Uterus (tissue), 4 donors: Measurements from ENCODE around the gene FBLN1. TPM values are rescaled to one million over a fixed set of nuclear protein-coding genes. Genes with fewer than 3 reads are reported as not detected.

ENCODE experiments used
- DNase-seq, 2 donors: peaks; one replicate each; pipeline ENCODE4 v3.0.0-alpha.2; 2019 to 2020
- H3K27ac ChIP-seq, 2 donors: fragments of 200-600 bp; sonication (generic); 1 replicate in 1 of 2; 2 replicates in 1 of 2; pipeline ENCODE4 v1.5.1; 2016 to 2018
- H3K27me3 ChIP-seq, 2 donors: fragments of 200-600 bp; sonication (generic); one replicate each; pipeline ENCODE4 v1.5.1; 2018 to 2019; ENCODE audit warnings: control low read depth in 1 of 2
- H3K36me3 ChIP-seq, 2 donors: fragments of 200-600 bp; sonication (generic); one replicate each; pipeline ENCODE4 v1.5.1; 2019; ENCODE audit warnings: control low read depth in 1 of 2
- H3K4me1 ChIP-seq, 2 donors: fragments of 200-600 bp; sonication (generic); one replicate each; pipeline ENCODE4 v1.5.1; 2018 to 2019; ENCODE audit warnings: control low read depth in 1 of 2
- H3K4me3 ChIP-seq, 2 donors: fragments of 200-600 bp; sonication (generic); 1 replicate in 1 of 2; 2 replicates in 1 of 2; pipeline ENCODE4 v1.5.1; 2018 to 2019; ENCODE audit warnings: mild to moderate bottlenecking in 1 of 2
- H3K9me3 ChIP-seq, 2 donors: fragments of 200-600 bp; sonication (generic); one replicate each; pipeline ENCODE4 v1.5.1; 2019; ENCODE audit warnings: control low read depth in 1 of 2
- CTCF ChIP-seq, 4 experiments: fragments of 200-600 bp in 2 of 4; fragments of 450-650 bp in 2 of 4; sonication (generic) in 2 of 4; IDR thresholded peaks; one replicate each; pipeline ENCODE4 v1.5.1; 2016 to 2019; ENCODE audit warnings: antibody characterized with exemption in 4 of 4, mild to moderate bottlenecking in 2 of 4, moderate library complexity in 1 of 4
- POLR2A ChIP-seq, 2 donors: fragments of 450-650 bp; IDR thresholded peaks; one replicate each; pipeline ENCODE4 v1.6.1; 2016; ENCODE audit warnings: antibody characterized with exemption in 2 of 2, mild to moderate bottlenecking in 1 of 2, moderate library complexity in 1 of 2
- intact Hi-C: fragments of 100-400 bp; cut with DNase I; formaldehyde crosslinking; loops from one replicate; pipeline ENCODE4 v1.15.1; 2023; ENCODE audit warnings: low total_unique reads
- total RNA-seq, 4 donors: library from RNA; depleted of rRNA in 3 of 4; stranded (reverse); fragments of >200 nt in 3 of 4; gene quantifications; one replicate each; pipeline versions ENCODE4 v1.1.0 to v1.2.4, GENCODE V29; 2014 to 2023
- donor health status: DM: yes; HTN: yes; CAD: no.

The FBLN1 gene
- total RNA-seq, 4 donors from 2014 or later = 388 to 644 (median 479) TPM

GRCh38 chr22:45497351-45498145 is 5.1 kb upstream of the FBLN1 start:
- intact Hi-C loops = no loop called here
- H3K4me3 ChIP-seq = no peak overlapping the region
- H3K9me3 ChIP-seq = no peaks in the 10 kb centered on the region
- no peak for TF ChIP-seq POLR2A (IDR thresholded peaks at IDR 0.05)
- no peak for TF ChIP-seq CTCF (IDR thresholded peaks at IDR 0.05)
- H3K4me1 ChIP-seq = peaks cover 0 to 4% of the 10 kb centered on the region in 2 donors
- H3K36me3 ChIP-seq = no peaks in the 10 kb centered on the region
- H3K27ac ChIP-seq = peak overlapping the region; percentile 67 to 68
- DNase-seq = peak in 1 of 2 donors; percentile 54
- no peaks in the 10 kb centered on the region for H3K27me3 ChIP-seq

GRCh38 chr22:45499746-45500145 is 2.9 kb upstream of the FBLN1 start:
- no peak overlapping the region for H3K4me3 ChIP-seq
- no peaks in the 10 kb centered on the region for H3K36me3 ChIP-seq
- no peaks in the 10 kb centered on the region for H3K9me3 ChIP-seq
- TF ChIP-seq CTCF (IDR thresholded peaks at IDR 0.05) (no peak), POLR2A (IDR thresholded peaks at IDR 0.05) (no peak)
- H3K4me1 ChIP-seq = peaks cover 0 to 8% of the 10 kb centered on the region in 2 donors
- H3K27me3 ChIP-seq = no peaks in the 10 kb centered on the region
- peak; percentile 64 to 73 for DNase-seq
- H3K27ac ChIP-seq = peak overlapping the region; percentile 67 to 68
- intact Hi-C loops = no loop called here

DNA sequence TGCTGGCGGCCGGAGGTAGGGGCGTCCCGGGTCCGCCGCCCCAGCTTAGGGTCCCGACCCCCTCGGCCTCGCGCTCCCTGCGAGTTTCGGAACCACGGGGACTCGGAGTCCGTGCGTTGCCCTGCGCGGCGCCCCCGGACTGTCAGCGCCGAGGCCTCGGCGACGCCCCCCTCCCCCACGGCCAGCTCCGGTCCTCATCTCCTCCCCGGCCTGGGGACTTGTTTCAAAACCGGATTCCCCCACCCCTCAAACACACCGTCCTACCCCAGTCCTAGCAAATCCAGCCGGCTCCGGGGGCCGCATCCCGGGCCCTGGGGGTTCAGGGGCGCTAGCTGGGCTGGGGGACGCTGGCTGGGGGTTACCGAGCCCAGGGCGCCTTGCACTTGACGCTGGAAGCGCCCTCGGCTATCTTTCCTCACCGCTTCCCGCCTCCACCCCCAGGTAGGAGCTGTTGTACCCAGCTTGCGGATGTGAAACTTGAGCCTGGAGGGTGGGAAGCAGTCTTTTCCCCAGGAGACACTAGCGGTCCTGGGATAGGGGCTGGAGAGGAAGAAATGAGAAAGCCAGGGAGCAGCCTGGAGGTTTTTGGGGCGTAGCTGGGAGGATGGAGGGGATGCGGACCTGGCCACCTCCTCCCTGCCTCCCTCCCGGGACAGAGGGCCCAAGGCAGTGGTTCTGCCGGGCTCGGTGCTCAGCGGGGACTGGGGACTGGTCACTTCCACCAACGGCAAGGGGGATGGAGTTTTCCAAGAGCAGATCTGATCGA is 550 bp downstream of the FBLN1 start:
- H3K27ac ChIP-seq = peak overlapping the region; percentile 88 to 91
- H3K36me3 ChIP-seq = no peaks in the 10 kb centered on the region
- no peaks in the 10 kb centered on the region for H3K27me3 ChIP-seq
- TF ChIP-seq CTCF (IDR thresholded peaks at IDR 0.05) (no peak), POLR2A (IDR thresholded peaks at IDR 0.05) (no peak)
- H3K9me3 ChIP-seq = no peaks in the 10 kb centered on the region
- no peak for DNase-seq
- intact Hi-C loops = no loop called here
- H3K4me1 ChIP-seq = peaks cover 0 to 8% of the 10 kb centered on the region in 2 donors
- H3K4me3 ChIP-seq = peak overlapping the region; percentile 64 to 66

DNA sequence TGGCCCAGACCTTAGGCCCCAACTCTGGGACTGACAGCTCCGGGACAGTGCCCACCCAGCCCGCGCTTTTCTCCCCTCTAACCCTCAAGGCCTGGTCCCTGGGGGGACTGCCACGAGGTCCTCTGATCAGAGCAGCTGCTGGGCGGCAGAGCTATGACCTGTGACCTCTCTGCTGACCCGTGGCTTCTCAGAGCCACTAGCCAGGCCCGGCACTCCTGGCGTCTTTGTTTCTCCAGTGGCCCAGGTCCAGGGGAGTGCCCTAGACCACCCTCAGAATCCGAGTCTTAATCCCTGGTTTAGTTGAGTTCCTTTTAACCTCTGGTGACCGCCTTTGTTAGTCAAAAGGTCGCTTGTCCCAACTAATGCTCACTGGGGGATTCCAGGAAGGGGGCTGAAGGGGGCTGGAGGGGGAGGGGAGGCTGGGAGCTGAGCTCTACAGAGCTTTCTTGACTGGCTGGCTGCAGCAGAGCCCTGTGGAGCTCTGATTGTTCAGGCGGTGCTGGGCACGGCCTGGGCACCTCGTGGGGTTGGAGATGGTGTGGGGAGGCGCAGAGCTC is 1.2 kb downstream of the FBLN1 start:
- Histone ChIP-seq H3K9me3 (no peaks in the 10 kb centered on the region), H3K36me3 (no peaks in the 10 kb centered on the region), H3K4me3 (peak overlapping the region; percentile 64 to 66), H3K27ac (peak overlapping the region; percentile 88 to 91), H3K4me1 (peaks cover 0 to 8% of the 10 kb centered on the region in 2 donors), H3K27me3 (no peaks in the 10 kb centered on the region)
- TF ChIP-seq CTCF (IDR thresholded peaks at IDR 0.05) = no peak
- no peak for TF ChIP-seq POLR2A (IDR thresholded peaks at IDR 0.05)
- intact Hi-C loops = no loop called here
- DNase-seq = no peak
